Mesenchymal stem cell (in vitro differentiated cells and primary cell): ENCODE measurements around the gene IL1RL2.

Experiments
- DNase-seq: peaks from one replicate; pipeline ENCODE4 v3.0.0-alpha.2; 2013
- H2AFZ ChIP-seq: one replicate; pipeline ENCODE4 v1.6.1; 2013; ENCODE audit warnings: low read depth, mild to moderate bottlenecking, control low read depth, inconsistent platforms, low read length, moderate library complexity
- H2AK5ac ChIP-seq: 2 replicates; pipeline ENCODE4 v1.6.1; 2013; ENCODE audit warnings: low read length, moderate library complexity, mild to moderate bottlenecking, inconsistent platforms; ENCODE audit not compliant: severe bottlenecking
- H2BK120ac ChIP-seq: one replicate; pipeline ENCODE4 v1.6.1; 2013; ENCODE audit warnings: low read depth, mild to moderate bottlenecking, inconsistent platforms, low read length, moderate library complexity
- H2BK12ac ChIP-seq, 2 experiments: one replicate each; pipeline ENCODE4 v1.6.1; 2013; ENCODE audit warnings: inconsistent platforms in 2 of 2, low read length in 2 of 2, mild to moderate bottlenecking in 2 of 2, moderate library complexity in 2 of 2, control low read depth in 1 of 2
- H2BK15ac ChIP-seq: one replicate; pipeline ENCODE4 v1.6.1; 2013; ENCODE audit warnings: mild to moderate bottlenecking, low read depth, inconsistent platforms; ENCODE audit not compliant: poor library complexity, severe bottlenecking
- H2BK5ac ChIP-seq: 2 replicates; pipeline ENCODE4 v1.6.1; 2013; ENCODE audit warnings: low read depth, mild to moderate bottlenecking, low read length, control low read depth, inconsistent platforms; ENCODE audit not compliant: poor library complexity, severe bottlenecking
- H3K14ac ChIP-seq, 2 experiments: one replicate each; pipeline ENCODE4 v1.6.1; 2013; ENCODE audit warnings: inconsistent platforms in 2 of 2, low read length in 2 of 2, control low read depth in 1 of 2, mild to moderate bottlenecking in 1 of 2, moderate library complexity in 1 of 2
- H3K18ac ChIP-seq, 2 experiments: one replicate each; pipeline ENCODE4 v1.6.1; 2013; ENCODE audit warnings: inconsistent platforms in 2 of 2, low read length in 2 of 2, control low read depth in 1 of 2, low read depth in 1 of 2, mild to moderate bottlenecking in 1 of 2
- H3K23ac ChIP-seq, 2 experiments: one replicate each; pipeline ENCODE4 v1.6.1; 2013; ENCODE audit warnings: inconsistent platforms in 2 of 2, low read length in 2 of 2, mild to moderate bottlenecking in 2 of 2, moderate library complexity in 2 of 2, control low read depth in 1 of 2
- H3K27ac ChIP-seq: 2 replicates; pipeline ENCODE4 v1.5.1; 2013; ENCODE audit warnings: mild to moderate bottlenecking, moderate library complexity, low read length, control low read depth, inconsistent platforms; ENCODE audit not compliant: poor library complexity, severe bottlenecking
- H3K27me3 ChIP-seq, 2 experiments: 2 replicates each; pipeline versions ENCODE4 v1.6.1 to v1.7.0; 2013; ENCODE audit warnings: low read length in 2 of 2, mild to moderate bottlenecking in 2 of 2, moderate library complexity in 2 of 2, control low read depth in 1 of 2, inconsistent platforms in 1 of 2; ENCODE audit not compliant: control insufficient read depth in 1 of 2, insufficient read depth in 1 of 2
- H3K36me3 ChIP-seq, 2 experiments: 2 replicates each; pipeline versions ENCODE4 v1.6.1 to v1.7.0; 2013; ENCODE audit warnings: low read length in 2 of 2, control low read depth in 1 of 2, inconsistent platforms in 1 of 2, low read depth in 1 of 2, mild to moderate bottlenecking in 1 of 2; ENCODE audit not compliant: insufficient read depth in 2 of 2, control insufficient read depth in 1 of 2
- H3K4ac ChIP-seq, 2 experiments: one replicate each; pipeline ENCODE4 v1.6.1; 2013; ENCODE audit warnings: inconsistent platforms in 2 of 2, low read length in 2 of 2, mild to moderate bottlenecking in 2 of 2, moderate library complexity in 2 of 2, control low read depth in 1 of 2, low read depth in 1 of 2
- H3K4me1 ChIP-seq: 2 replicates; pipeline ENCODE4 v1.6.1; 2013; ENCODE audit warnings: low read depth, low read length, control low read depth; ENCODE audit not compliant: control insufficient read depth, insufficient read depth
- H3K4me2 ChIP-seq: 2 replicates; pipeline ENCODE4 v1.6.1; 2013; ENCODE audit warnings: low read length, mild to moderate bottlenecking, inconsistent platforms; ENCODE audit not compliant: poor library complexity, severe bottlenecking
- H3K4me3 ChIP-seq, 2 experiments: 2 replicates each; pipeline versions ENCODE4 v1.5.1 to v1.7.0; 2013; ENCODE audit warnings: low read length in 2 of 2, mild to moderate bottlenecking in 2 of 2, control low read depth in 1 of 2, low read depth in 1 of 2; ENCODE audit not compliant: insufficient read depth in 1 of 2
- H3K79me1 ChIP-seq: replicated peaks from 2 replicates; pipeline ENCODE4 v1.6.1; 2013; ENCODE audit warnings: mild to moderate bottlenecking, control low read depth, low read length, inconsistent platforms; ENCODE audit not compliant: poor library complexity, severe bottlenecking
- H3K9ac ChIP-seq: 2 replicates; pipeline ENCODE4 v1.7.0; 2013; ENCODE audit warnings: mild to moderate bottlenecking, low read length, moderate library complexity
- H3K9me3 ChIP-seq: 2 replicates; pipeline ENCODE4 v1.7.0; 2013; ENCODE audit warnings: mild to moderate bottlenecking, low read length; ENCODE audit not compliant: control insufficient read depth
- H4K8ac ChIP-seq: one replicate; pipeline ENCODE4 v1.6.1; 2013; ENCODE audit warnings: inconsistent platforms, mild to moderate bottlenecking, low read length, moderate library complexity
- H4K91ac ChIP-seq: one replicate; pipeline ENCODE4 v1.6.1; 2013; ENCODE audit warnings: mild to moderate bottlenecking, low read length, inconsistent platforms
- WGBS: methylation state at CpG from one replicate; pipeline ENCODE4 v1.1.7; 2013; ENCODE audit warnings: mixed read lengths; 5-methylcytosine and 5-hydroxymethylcytosine counted together

The IL1RL2 gene

GRCh38 chr2:102158011-102158755 lies 28.6 kb upstream of the IL1RL2 start:
- Histone ChIP-seq H3K4ac (no peak overlapping the region), H3K27me3 (no peaks in the 10 kb centered on the region), H2BK15ac (no peak overlapping the region), H2AFZ (no peak overlapping the region), H3K4me2 (no peak overlapping the region), H2BK12ac (no peak overlapping the region), H3K4me1 (no peaks in the 10 kb centered on the region), H3K36me3 (peaks cover 17 to 95% of the 10 kb centered on the region in 2 experiments), H2BK120ac (no peak overlapping the region), H3K9ac (no peak overlapping the region), H2AK5ac (no peak overlapping the region), H3K79me1 (peaks cover 1% of the 10 kb centered on the region), H4K8ac (no peak overlapping the region), H4K91ac (no peak overlapping the region), H3K9me3 (no peaks in the 10 kb centered on the region), H3K27ac (no peak overlapping the region), H3K18ac (no peak overlapping the region), H2BK5ac (no peak overlapping the region), H3K23ac (no peak overlapping the region), H3K4me3 (no peak overlapping the region), H3K14ac (no peak overlapping the region)
- no peak for DNase-seq

- H3K23ac ChIP-seq, result no peak overlapping the region
- no peak overlapping the region for H3K4ac ChIP-seq
- H2BK120ac ChIP-seq, result no peak overlapping the region
- H3K4me2 ChIP-seq, result no peak overlapping the region
- no peak overlapping the region for H4K8ac ChIP-seq
- no peak overlapping the region for H2BK15ac ChIP-seq
- peak; percentile 38 for DNase-seq
- H4K91ac ChIP-seq, result no peak overlapping the region
- no peak overlapping the region for H3K14ac ChIP-seq
- H2AK5ac ChIP-seq, result no peak overlapping the region
- H3K4me1 ChIP-seq, result no peaks in the 10 kb centered on the region
- WGBS, result 25% methylated on average over 1 of the region's 1 CpG
- H3K27me3 ChIP-seq, result no peaks in the 10 kb centered on the region
- peak overlapping the region in 1 of 2 experiments; percentile 64 for H3K18ac ChIP-seq
- peak overlapping the region; percentile 46 for H3K9ac ChIP-seq
- no peak overlapping the region for H2BK12ac ChIP-seq
- H2AFZ ChIP-seq, result no peak overlapping the region
- H3K9me3 ChIP-seq, result no peaks in the 10 kb centered on the region
- peaks cover 14 to 95% of the 10 kb centered on the region in 2 experiments for H3K36me3 ChIP-seq
- H2BK5ac ChIP-seq, result no peak overlapping the region
- no peak overlapping the region for H3K27ac ChIP-seq
- H3K4me3 ChIP-seq, result peak overlapping the region in 1 of 2 experiments; percentile 9
- H3K79me1 ChIP-seq, result peaks cover 1% of the 10 kb centered on the region
Observed at GRCh38 chr2:102159295-102159694, 27.5 kb upstream of the IL1RL2 start.

- no peak overlapping the region for H2AK5ac ChIP-seq
- no peak overlapping the region for H4K91ac ChIP-seq
- H3K9me3 ChIP-seq, result no peaks in the 10 kb centered on the region
- 88% methylated on average over 1 of the region's 4 CpGs for WGBS
- DNase-seq, result peak; percentile 78
- H3K4me1 ChIP-seq, result no peaks in the 10 kb centered on the region
- H3K18ac ChIP-seq, result no peak overlapping the region
- peaks cover 0 to 92% of the 10 kb centered on the region in 2 experiments for H3K36me3 ChIP-seq
- no peak overlapping the region for H4K8ac ChIP-seq
- H2AFZ ChIP-seq, result no peak overlapping the region
- no peaks in the 10 kb centered on the region for H3K79me1 ChIP-seq
- no peak overlapping the region for H2BK5ac ChIP-seq
- H3K4me3 ChIP-seq, result no peak overlapping the region
- H3K27me3 ChIP-seq, result no peaks in the 10 kb centered on the region
- no peak overlapping the region for H2BK120ac ChIP-seq
- H3K4me2 ChIP-seq, result no peak overlapping the region
- no peak overlapping the region for H2BK15ac ChIP-seq
- no peak overlapping the region for H3K23ac ChIP-seq
- H2BK12ac ChIP-seq, result no peak overlapping the region
- H3K9ac ChIP-seq, result peak overlapping the region; percentile 39
- no peak overlapping the region for H3K14ac ChIP-seq
- H3K27ac ChIP-seq, result no peak overlapping the region
- H3K4ac ChIP-seq, result no peak overlapping the region
Observed at GRCh38 chr2:102166189-102166845, 20.5 kb upstream of the IL1RL2 start.

- no peak overlapping the region for H2BK120ac ChIP-seq
- no peak for DNase-seq
- peaks cover 0 to 97% of the 10 kb centered on the region in 2 experiments for H3K36me3 ChIP-seq
- H3K79me1 ChIP-seq, result no peaks in the 10 kb centered on the region
- H3K4me3 ChIP-seq, result no peak overlapping the region
- no peak overlapping the region for H2BK5ac ChIP-seq
- no peak overlapping the region for H2BK15ac ChIP-seq
- peak overlapping the region in 1 of 2 experiments; percentile 71 for H3K18ac ChIP-seq
- 91% methylated on average over 4 of the region's 5 CpGs for WGBS
- H3K23ac ChIP-seq, result no peak overlapping the region
- no peaks in the 10 kb centered on the region for H3K9me3 ChIP-seq
- no peak overlapping the region for H3K14ac ChIP-seq
- no peak overlapping the region for H4K8ac ChIP-seq
- no peaks in the 10 kb centered on the region for H3K27me3 ChIP-seq
- no peak overlapping the region for H2AK5ac ChIP-seq
- no peak overlapping the region for H4K91ac ChIP-seq
- no peaks in the 10 kb centered on the region for H3K4me1 ChIP-seq
- no peak overlapping the region for H3K27ac ChIP-seq
- H2BK12ac ChIP-seq, result peak overlapping the region in 1 of 2 experiments; percentile 54
- no peak overlapping the region for H3K4me2 ChIP-seq
- no peak overlapping the region for H3K4ac ChIP-seq
- no peak overlapping the region for H3K9ac ChIP-seq
- H2AFZ ChIP-seq, result no peak overlapping the region
Observed at GRCh38 chr2:102168026-102168771, 18.6 kb upstream of the IL1RL2 start.
